GM18505 (cell line): ENCODE data around the gene PKN3.
A peak's percentile ranks its signal among the peaks of the same experiment; 100 is the strongest.

Source experiments
- ATAC-seq: cut with Tn5 transposase; IDR thresholded peaks from one replicate; pipeline ENCODE4 v1.9.1; 2021; ENCODE audit not compliant: unreplicated experiment
- POLR2A ChIP-seq: IDR thresholded peaks from 4 replicates; pipeline ENCODE4 v1.6.1; 2011; ENCODE audit warnings: borderline replicate concordance; ENCODE audit not compliant: insufficient read depth, insufficient read length; ENCODE audit errors: extremely low read depth

The PKN3 gene

GRCh38 chr9:128702949-128703615, 779 bp downstream of the PKN3 start:
- ATAC-seq, result peak; percentile 23
- no peak for TF ChIP-seq POLR2A

GRCh38 chr9:128703616-128704355, 1.5 kb downstream of the PKN3 start:
- ATAC-seq, result no peak
- no peak for TF ChIP-seq POLR2A

- TF ChIP-seq POLR2A, result no peak
- ATAC-seq, result no peak
These were observed 2.0 kb downstream of the PKN3 start for GRCh38 chr9:128704356-128704670.

- TF ChIP-seq POLR2A, result no peak
- ATAC-seq, result no peak
These were observed 3.0 kb downstream of the PKN3 start for GRCh38 chr9:128705051-128705965.

- no peak for TF ChIP-seq POLR2A
- ATAC-seq, result no peak
These were observed 3.7 kb downstream of the PKN3 start for GRCh38 chr9:128706045-128706444.

GRCh38 chr9:128706671-128707381, 4.5 kb downstream of the PKN3 start:
- no peak for TF ChIP-seq POLR2A
- ATAC-seq, result no peak

GRCh38 chr9:128707446-128707845, 5.1 kb downstream of the PKN3 start:
- no peak for TF ChIP-seq POLR2A
- ATAC-seq, result no peak

- no peak for ATAC-seq
- TF ChIP-seq POLR2A, result no peak
These were observed 10.4 kb downstream of the PKN3 start for GRCh38 chr9:128712451-128713410.

GRCh38 chr9:128713411-128713780, 11.1 kb downstream of the PKN3 start:
- no peak for TF ChIP-seq POLR2A
- no peak for ATAC-seq

- no peak for TF ChIP-seq POLR2A
- no peak for ATAC-seq
These were observed 11.8 kb downstream of the PKN3 start for GRCh38 chr9:128713941-128714573.

GRCh38 chr9:128714586-128715435, 12.5 kb downstream of the PKN3 start:
- TF ChIP-seq POLR2A, result no peak
- ATAC-seq, result no peak
